Ecto neural progenitor cell (in vitro differentiated cells): ENCODE results near the gene ADAM17.
"Not testable (repeated sequence)": the region's sequence is repeated elsewhere in the genome, so short reads cannot be mapped to it uniquely, and the experiment has no call there.

Experiments
- DNase-seq: peaks from one replicate; pipeline ENCODE4 v3.0.0-alpha.2; 2018; ENCODE audit warnings: low spot score

Gene ADAM17

DNA sequence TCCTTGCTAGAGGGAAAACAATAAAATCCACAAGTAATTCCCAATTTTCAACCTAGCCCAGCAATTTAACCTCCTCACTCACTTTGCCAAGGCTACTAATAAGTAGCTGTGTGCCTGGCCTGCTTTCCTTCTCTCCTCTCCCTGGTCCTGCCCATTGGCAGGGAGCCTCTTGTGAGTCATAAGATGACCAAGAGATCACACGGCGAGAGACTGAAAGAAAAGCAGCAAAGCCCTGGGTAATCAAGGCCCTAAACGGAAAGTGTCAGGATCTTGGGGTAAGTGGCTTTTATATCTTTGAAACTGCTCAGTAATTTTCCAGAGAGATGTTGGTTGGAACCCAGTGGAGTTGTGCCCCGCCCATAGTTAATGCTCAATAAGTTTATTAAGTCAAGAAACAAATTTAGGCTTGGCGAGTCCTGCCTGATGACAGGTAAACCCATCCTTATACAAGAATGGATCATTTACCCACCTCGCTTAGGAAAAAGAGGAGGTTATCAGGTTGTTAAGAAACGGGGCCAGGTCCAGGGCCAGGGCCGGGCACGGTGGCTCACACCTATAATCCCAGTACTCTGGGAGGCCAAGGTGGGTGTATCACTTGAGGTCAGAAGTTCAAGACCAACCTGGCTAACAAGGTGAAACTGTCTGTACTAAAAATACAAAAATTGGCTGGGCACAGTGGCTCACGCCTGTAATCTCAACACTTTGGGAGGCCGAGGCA lies 10.0 kb upstream of the ADAM17 start:
- no peak for DNase-seq

DNA sequence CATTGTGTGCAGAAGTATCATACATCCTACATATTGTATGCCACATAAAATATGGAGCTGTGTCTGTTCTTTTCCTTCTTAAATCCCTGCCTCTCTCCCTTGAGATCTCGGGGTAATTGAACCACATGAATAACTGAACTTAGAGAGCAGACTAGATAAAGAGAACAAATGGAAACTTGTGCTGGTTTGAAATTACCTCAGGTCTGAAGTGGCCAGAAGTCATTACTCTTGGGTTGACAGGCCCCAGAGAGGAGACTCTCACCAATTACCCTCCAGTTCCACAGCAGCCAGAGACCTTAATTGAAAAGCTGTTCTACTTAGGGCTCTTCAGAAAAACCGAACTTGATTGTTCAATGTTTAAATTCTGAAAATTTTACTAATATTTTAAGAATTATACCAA lies 5.0 kb upstream of the ADAM17 start:
- DNase-seq, result no peak

DNA sequence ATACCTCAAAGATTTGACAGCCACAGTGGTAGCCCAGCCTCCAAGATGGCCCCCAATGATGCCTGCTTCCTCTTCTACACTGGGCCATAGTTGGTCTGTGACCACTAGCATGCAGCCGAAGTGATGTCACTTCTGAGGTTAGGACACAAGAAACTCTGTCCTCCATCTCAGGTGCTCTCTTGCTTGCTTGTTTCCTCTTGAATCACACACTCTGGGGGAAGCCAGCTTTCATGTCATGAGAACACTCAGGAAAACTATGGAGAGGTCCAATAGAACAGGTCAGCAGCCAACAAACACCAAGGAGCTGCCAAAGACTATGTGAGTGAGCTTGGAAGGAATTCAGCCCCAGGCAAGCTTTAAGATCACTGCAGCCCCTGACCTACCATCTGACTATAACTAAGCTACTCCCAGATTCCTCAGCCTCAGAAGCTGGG lies 3.3 kb upstream of the ADAM17 start:
- DNase-seq, result no peak

DNA sequence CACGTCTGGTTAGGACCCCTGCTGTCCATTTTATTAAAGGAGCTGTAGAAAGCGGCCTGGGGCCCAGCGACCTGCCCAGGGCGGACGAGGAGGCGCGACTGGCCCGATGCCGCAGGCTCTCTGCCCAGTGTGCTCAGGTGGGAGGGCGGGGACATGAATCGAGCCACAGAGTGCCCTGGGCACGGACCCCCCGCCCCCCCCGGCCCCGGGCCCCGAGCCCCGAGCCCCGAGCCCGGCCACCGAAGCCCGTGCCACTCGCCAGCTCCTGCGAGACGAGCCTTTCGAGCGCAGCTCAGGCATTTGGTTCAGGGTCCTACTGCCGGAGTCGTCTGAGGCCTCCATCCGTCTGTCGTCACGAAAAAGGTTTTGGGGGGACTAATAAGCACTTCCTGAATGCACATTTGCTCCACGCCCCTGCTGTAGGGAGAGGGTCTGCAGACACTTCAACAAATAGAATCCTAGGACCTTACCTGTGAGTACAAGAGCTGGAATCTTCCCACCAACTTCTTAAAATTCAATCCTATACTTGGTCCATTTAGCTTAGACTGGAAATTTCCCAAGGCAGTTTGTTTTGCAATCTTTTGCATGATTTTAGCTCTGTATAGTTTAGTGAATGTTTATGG lies 602 bp upstream of the ADAM17 start:
- no peak for DNase-seq

DNA sequence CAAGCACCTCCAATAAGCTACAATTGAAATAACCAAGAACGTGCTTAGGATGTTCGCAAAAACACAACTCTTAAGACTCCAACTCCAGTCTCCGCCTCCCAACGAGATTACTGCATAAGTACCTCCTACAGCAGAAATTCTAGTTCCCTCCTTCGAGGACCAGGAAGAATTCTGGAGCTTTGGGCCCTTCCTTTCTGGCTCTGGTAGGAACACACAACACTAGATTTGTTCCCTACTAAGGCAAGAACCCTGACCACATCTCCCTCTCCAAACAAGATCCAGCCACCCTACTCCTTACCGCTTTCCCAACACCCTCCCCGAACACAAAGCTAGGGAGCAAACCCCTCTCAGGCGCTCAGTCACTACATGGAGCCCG lies 721 bp downstream of the ADAM17 start:
- no peak for DNase-seq

DNA sequence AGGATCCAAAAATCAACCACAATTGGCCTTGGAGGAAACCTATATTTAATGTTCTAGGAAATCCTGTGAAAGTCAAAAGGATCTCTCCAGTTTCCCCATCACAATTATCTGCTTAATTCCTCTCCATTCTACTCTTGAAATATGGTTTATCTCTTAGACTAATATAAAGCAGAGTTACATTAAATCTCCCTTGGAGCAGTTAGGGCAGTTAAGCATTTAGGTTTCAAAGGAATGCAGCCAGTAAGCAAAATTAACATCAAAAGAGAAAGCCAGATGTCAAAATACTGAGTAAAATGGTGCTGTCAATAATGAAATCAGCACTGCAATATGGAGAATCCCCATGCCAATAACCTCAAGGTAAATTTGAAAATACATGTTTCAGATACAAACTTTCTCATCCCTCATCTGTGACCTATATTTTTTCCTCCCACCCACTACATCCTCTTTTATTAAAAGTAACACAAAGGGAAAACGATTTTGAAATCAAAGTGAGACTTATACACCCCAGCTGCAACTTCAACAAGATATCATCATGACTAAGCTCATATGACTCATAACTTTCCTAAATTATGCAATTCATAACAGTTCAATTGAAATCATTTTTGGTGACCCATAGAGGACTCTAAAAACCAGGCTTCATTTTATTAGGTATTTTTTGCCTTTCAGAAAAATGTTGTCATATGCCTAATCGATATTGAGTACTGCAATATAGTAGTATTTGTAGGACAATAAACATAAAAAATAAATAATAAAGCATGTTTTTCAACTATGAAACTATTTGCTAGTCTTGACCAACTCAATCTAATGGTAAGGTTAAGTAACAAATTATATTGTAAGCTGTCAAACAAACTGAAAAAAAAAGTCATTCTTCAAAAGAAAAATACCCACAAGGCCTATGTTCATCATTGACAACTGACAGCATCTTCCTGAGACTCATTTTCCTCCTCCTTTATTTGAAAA lies 3.1 kb downstream of the ADAM17 start:
- no peak for DNase-seq

DNA sequence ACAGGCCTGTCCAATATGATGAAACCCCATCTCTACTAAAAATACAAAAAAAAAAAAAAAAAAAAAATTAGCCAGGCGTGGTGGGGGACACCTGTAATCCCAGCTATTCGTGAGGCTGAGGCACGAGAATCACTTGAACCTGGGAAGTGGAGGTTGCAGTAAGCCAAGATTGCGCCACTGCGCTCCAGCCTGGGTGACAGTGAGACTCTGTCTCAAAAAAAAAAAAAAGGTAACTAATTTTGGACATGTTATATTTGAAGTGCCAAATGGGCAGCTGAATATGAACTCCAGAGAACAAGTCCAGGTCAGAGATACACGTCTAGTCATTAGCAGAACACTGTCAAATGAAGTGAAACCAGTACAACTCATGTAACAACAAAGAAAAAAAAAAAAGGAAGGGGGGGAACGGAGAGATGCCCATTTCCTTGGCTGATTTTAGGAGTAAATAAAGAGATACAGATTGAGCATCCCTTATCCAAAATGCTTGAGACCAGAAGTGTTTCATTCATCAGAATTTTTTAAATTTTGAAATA lies 4.7 kb downstream of the ADAM17 start:
- not testable (repeated sequence) for DNase-seq

DNA sequence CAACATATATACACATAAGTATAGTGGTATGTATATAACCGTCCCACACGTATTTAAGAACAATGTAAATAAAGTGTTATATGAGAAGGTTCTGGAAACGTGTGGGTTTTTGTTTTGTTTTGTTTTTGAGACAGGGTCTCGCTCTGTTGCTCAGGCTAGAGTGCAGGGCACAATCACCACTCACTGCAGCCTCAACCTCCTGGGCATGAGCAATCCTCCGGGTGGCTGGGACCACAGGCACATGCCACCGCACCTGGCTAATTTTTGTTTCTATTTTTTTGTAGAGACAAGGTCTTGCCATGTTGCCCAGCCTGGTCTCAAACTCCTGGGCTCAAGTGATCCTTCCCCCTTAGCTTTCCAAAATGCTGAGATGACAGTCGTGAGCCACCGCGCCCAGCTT lies 6.2 kb downstream of the ADAM17 start:
- no peak for DNase-seq

DNA sequence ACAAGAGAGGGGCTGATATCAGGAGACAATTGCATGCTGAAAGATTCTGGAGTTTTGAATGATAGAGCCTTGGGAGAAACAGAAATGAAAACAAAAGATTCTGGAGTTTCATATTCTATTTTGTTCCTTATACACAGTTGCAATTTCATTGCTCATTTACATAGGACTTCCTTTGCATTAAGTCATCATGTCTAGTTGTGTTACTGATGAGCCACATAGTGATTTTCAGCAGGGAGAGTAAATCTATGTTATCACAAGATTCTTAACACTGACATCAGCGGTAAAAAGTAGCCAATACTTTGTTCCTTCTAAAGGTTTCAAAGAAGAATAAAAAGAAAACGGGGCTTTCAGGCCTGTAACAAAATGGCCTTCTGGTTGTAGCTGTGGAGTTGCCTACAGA lies 7.1 kb downstream of the ADAM17 start:
- no peak for DNase-seq

DNA sequence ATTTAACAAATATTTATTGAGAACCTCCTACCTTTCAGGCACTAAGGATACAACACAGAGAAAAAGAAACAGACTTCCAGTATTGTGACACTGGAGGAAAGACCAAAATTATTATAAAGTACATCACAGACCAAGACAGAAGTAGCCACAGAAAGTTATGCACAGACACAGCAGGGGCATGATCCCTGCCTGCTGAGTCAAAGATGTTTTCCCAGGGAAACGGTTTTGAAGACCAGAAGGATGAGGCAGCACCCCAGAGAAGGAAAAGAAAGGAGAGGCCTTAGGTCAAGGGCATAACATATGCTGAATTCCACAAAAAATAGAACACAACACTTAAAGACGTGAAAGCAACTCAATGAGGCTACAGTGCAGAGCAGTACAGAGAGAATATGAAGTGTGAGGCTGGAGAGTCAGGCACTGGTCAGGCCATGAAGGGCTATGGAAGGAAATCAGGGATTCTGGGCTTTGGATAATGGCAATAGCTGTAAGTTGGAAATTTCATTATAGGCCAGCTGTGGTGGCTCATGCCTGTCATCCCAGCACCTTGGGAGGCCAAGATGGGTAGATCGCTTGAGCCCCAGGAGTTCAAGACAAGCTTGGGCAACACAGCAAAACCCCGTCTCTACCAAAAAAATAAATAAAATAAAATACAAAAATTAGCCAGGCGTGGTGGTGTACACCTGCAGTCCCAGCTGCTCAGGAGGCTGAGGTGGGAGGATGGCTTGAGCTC lies 8.2 kb downstream of the ADAM17 start:
- no peak for DNase-seq

DNA sequence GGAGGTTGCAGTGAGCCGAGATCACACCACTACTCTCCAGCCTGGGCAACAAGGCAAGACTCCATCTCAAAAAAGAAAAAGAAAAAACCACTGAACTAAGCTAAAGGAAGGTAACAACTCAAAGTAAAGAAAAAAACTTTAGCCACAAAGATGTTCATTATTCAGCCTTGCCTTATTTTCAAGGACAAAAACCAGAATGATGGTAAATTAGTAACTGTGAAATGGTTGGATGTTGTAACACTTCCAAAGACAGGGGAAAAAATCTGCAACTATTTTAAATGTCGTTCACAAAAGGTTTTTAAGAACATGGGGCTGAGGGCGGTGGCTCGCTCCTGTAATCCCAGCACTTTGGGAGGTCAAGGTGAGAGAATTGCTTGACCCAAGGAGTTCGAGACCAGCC lies 10.1 kb downstream of the ADAM17 start:
- no peak for DNase-seq

DNA sequence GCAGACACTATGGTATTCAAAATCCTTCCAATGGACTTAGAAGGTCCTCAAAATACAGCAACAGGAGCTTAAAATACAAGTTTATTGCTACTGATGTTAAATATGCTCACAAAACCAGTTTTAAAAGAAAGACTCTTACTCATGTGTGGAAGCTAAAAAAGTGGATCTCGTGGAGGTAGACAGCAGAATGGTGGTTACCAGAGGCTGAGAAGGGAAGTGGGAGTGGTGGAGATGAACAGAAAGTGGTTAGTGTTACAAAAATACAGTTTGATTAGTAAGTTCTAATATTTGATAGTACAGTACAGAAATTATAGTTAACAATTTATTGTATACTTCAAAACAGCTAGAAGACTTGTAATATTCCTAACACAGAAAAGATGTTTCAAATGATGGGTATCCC lies 12.1 kb downstream of the ADAM17 start:
- no peak for DNase-seq

DNA sequence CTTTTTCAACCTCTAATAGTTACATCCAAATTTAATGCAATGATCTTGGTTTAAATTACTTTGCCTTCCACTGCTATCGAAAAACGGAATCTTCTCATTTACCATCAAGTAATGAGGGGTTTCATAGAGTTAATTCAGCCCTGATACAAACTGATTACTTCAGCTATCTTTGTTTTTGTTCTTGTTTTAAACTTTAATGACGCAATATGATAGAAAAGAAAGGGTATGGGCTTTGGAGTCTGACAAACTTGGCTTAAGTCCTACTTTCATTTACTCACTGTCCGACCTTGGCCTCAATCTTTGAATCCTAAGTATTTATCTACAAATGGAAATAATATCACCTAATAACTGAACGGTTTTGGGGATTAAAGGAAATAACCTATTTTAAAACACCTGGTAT lies 16.1 kb downstream of the ADAM17 start:
- no peak for DNase-seq

DNA sequence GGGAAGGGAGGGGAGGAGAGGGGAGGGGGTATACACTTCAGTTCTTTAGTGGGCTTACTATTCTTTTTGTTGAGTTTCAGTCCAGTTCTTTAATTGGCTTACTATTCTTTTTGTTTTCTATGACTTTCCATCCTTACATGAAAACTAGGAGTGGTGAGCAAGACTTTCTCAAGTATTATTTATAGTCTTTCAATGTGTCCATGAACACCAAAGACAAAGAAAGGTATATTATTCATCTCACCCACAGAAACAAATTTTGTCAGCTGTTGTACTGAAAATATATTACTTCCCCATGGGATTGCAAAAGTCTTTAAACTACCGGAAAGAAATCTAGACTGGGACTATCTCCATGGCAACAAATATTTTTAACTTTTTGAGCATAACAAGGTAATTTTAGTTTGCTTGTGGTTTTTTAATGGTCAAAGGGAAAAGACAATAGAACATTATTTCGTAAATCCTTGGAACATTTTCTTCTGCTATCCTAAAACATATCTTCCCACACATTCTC lies 17.6 kb downstream of the ADAM17 start:
- DNase-seq, result no peak

DNA sequence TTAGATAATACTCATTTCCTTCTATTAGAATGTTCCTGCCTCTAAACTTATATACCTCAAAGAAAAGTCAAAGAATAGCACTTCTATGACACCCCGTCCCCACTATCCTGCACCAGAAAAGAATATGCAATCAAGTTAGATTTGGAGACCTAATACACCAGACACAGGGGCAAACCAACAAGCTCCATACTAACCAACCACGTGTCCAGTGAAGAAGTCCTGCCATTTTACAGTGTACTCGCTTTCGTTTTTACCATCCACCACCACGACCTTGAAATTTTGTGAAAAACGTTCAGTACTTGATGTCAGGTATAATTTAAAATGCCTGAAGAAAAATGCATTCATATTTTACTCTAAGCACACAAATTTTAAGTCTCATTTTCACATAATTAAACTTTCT lies 19.1 kb downstream of the ADAM17 start:
- DNase-seq, result no peak

DNA sequence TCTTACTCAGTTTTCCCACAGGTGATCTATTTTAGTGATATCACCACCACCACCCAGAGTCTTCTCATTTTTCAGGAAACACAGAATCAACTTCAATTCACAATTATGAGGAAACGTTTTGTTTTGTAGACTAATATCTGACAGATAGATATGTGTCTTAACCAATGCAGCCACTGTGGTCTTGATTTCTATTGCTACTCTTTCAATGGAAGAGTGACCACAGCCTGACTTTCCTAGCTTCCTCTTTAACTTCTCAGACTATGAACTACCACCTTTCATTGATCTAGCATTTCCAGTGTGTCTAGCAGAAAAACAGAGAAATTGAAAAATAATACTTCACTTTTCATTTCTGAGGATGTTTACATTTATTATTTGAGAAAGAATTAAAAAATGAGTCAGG lies 20.5 kb downstream of the ADAM17 start:
- no peak for DNase-seq

DNA sequence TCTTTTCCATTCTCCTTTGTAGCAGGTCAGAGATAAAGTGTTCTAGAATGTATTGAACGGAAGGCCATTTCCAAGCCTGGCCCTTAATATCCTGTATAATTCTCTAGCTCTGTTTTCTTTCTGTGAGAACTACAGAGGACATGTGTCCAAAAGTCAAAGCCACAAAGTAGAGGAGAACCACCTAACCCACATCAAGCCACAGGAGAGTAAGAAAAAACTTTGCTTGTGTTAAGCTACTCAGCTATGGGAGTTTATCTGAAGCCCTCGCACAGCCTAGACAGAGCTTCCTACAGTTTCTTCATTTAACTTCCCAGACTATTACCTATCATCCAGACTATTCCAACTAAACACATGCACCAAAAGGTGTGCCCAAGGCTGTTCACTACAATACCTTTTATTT lies 22.0 kb downstream of the ADAM17 start:
- DNase-seq, result no peak

DNA sequence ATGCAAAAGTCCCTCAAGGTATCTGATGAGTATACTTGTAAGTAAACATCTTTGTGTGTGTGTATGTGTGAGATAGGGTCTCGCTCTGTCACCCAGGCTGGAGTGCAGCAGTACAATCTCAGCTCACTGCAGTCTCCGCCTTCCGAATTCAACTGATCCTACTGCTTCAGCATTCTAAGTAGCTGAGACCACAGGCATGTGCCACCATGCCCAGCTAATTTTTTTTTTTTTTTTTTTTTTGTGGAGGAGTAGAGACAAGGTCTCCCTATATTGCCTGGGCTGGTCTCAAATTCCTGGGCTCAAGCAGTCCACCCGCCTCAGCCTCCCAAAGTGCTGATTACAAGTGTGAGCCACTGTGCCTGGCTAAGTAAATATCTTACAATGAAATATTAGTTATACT lies 23.2 kb downstream of the ADAM17 start:
- DNase-seq, result no peak

DNA sequence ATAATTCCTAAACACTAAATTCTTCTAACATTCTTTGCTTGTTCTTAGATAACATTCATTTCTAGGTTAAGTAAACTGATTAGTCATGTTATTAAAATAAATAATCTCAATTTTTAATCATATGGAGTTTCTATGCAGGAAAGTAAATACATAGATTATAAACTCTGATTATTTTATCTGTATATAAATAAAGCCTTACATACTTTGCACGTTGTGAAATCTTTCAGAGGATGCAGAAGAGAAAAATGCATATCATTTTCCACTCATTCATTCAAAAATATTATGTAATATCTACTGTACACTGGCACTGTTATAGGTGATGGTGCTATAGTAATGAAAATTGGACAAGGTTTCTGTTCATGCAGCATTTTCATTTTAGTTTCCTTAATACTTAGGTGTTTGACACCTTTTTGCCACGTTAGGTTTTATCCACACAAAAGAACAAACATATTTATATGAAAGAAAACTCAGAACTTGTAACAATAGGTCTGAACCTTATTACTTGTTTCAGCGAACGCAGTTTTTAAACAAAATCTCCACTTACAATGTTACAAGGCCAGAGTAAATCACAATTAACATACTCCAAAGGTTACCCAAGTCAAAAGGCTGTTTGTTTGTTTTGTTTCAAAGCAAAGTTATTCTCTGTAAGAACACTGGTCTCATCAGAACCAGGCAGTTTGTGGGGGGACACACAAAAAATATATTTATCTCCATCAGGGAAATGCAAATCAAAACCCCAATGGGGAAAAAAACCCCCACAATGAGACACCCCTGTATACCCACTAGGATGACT lies 27.4 kb downstream of the ADAM17 start:
- DNase-seq, result no peak

DNA sequence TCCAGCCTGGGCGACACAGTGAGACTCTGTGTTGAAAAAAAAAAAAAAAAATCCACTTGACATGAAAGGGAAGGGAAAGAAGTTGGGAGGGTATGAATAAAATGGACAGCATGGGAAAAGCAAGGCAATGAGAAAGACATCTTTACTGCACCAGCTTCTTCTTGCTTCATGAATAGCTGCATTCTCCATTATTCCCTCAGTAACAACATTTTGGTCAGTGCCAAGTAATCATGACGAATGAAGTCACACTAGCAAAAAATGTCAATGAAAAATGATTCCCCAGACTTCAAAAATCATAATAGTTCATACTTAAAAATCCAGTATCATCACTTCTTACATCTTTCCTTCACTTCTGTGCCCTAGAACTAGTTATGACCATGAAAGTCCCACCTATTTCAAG lies 30.4 kb downstream of the ADAM17 start:
- no peak for DNase-seq

DNA sequence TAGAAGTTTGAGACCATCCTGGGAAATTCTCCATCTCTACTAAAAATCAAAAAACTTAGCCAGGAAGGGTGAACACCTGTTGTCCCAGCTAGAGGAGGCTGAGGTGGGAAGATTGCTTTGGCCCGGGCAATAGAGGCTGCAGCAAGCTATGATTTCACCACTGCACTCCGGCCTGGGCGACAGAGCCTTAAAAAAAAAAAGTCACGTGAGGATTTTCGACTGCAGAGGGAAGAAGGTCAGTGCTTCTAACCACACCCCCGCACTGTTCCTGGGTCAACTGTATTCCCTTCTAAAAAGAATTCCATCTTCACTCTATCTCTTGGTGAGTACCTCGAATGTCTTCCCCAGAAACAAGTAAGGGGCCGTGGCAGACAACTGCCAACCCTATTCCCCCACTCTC lies 31.3 kb downstream of the ADAM17 start:
- DNase-seq, result no peak
